ENCODE data around the gene PACC1. TPM values are rescaled to one million over a fixed set of nuclear protein-coding genes. Genes with fewer than 3 reads are reported as not detected.

The PACC1 gene
- total and polyA plus RNA-seq, 2 donors (not counting 3 experiments of a cell fraction or from before 2014, with no cell fraction given): 21.0 to 22.3 TPM

- Histone ChIP-seq H3K9ac (replicated peaks; ENCODE audit: extremely low read depth, insufficient read depth, low read length) (no peak overlapping the region), H4K20me1 (replicated peaks; ENCODE audit: control insufficient read depth, extremely low read depth, insufficient read depth, low read length) (no peaks in the 10 kb centered on the region), H3K4me1 (ENCODE audit: control insufficient read depth, extremely low read depth, insufficient read depth, low read length) (no peaks in the 10 kb centered on the region), H3K36me3 (ENCODE audit: control insufficient read depth in 2 of 2, extremely low read depth in 1 of 2, insufficient read depth in 2 of 2, low read length in 2 of 2) (peaks cover 0 to 21% of the 10 kb centered on the region in 2 experiments), H3K4me3 (replicated peaks in 1 of 3; ENCODE audit: insufficient read depth in 1 of 3, low read depth in 1 of 3, low read length in 3 of 3) (no peak overlapping the region), H3K27ac (ENCODE audit: insufficient read depth, low read depth, low read length) (no peak overlapping the region), H3K27me3 (ENCODE audit: control insufficient read depth in 2 of 2, insufficient read depth in 2 of 2, low read length in 2 of 2) (no peaks in the 10 kb centered on the region), H3K9me3 (replicated peaks; ENCODE audit: control insufficient read depth, insufficient read depth, low read length) (no peaks in the 10 kb centered on the region), H3K79me2 (ENCODE audit: control insufficient read depth, insufficient read depth, low read length) (no peaks in the 10 kb centered on the region), H3K9me1 (replicated peaks; ENCODE audit: control insufficient read depth, extremely low read depth, insufficient read depth, low read length) (no peaks in the 10 kb centered on the region), H2AFZ (ENCODE audit: low read depth, low read length) (no peak overlapping the region), H3K4me2 (ENCODE audit: insufficient read depth, low read length) (no peak overlapping the region)
- no TSS peak for BruUV-seq (replicated peaks)
- FAIRE-seq: no peak
- no peak for DNase-seq (ENCODE audit: low read depth, low spot score)
- dilution Hi-C loops (cut with MboI; ENCODE audit: extremely low pct_ligation_motif_present, low sequenced_read_pairs) (no loop called here), intact Hi-C loops (cut with micrococcal nuclease) (loop anchor here (5.0 kb wide), 1 partner anchor 683 kb away; no protein-coding TSS in a partner anchor)
- ChIA-PET CTCF (interaction anchor here (0.7 to 6.6 kb wide), 9 partner anchors 14 to 684 kb away, joined by 3 to 148 read pairs (median 8); partner anchors contain the start of genes DTL and INTS7), POLR2A (no interaction called here)
- TF ChIP-seq FOS (IDR thresholded peaks at IDR 0.05; ENCODE audit: borderline replicate concordance, insufficient read depth, low read length) (no peak), JUN (IDR thresholded peaks at IDR 0.05; ENCODE audit: borderline replicate concordance, insufficient read depth, insufficient read length, low read depth) (no peak), POLR2A (IDR thresholded peaks at IDR 0.05; ENCODE audit: low read depth, low read length) (no peak), GATA2 (IDR thresholded peaks at IDR 0.05; ENCODE audit: insufficient read depth, insufficient read length, low read depth, low read length) (no peak), EZH2 (IDR thresholded peaks at IDR 0.05; ENCODE audit: borderline replicate concordance, low read depth, low read length, severe bottlenecking) (no peak), POLR2AphosphoS5 (IDR thresholded peaks at IDR 0.05; ENCODE audit: insufficient read depth, low read depth, low read length) (no peak), MAX (IDR thresholded peaks at IDR 0.05; ENCODE audit: insufficient read depth, insufficient read length) (no peak), MYC (IDR thresholded peaks at IDR 0.05; ENCODE audit: low read depth, low read length) (no peak), CTCF (IDR thresholded peaks at IDR 0.05; ENCODE audit: extremely low read depth in 1 of 2, insufficient read depth in 1 of 2, low read depth in 1 of 2, low read length in 2 of 2) (no peak)
Observed at GRCh38 chr1:212364985-212365384, 49.7 kb downstream of the PACC1 start.
